GM19240 (cell line): ENCODE data around the gene DYRK3.

Source experiments
- DNase-seq: peaks from one replicate; pipeline ENCODE4 v3.0.0; 2011; ENCODE audit warnings: low spot score; ENCODE audit not compliant: insufficient read length

DYRK3 gene

DNA sequence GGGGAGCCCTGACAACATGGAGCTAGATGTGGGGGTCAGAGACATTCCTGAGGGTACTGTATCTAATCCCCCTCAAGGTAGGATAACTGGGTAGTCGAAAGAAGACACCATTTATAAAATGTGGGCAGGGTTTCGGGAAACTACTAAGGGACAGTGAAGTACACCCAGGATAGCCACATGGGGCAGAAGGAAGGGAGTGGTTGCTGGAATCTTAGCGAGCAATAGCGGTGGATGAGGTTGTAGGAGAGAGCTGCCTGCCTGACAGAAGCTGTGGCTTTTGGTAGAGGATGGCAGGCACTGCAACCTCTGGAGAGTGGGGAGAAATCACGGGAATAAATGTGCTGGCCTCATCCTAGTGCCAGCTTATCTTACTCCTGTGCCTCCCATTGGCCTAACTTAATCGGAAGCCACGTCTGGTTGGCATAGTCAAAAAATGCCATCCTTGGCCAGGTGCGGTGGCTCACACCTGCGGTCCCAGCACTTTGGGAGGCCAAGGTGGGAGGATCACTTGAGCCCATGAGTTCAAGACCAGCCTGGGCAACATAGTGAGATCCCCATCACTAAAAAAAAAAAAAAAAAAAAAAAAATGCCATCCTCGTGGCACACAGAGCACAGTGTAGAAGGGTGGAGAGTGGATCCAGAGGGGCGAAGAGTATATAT is 26.0 kb downstream of the DYRK3 start:
- no peak for DNase-seq

DNA sequence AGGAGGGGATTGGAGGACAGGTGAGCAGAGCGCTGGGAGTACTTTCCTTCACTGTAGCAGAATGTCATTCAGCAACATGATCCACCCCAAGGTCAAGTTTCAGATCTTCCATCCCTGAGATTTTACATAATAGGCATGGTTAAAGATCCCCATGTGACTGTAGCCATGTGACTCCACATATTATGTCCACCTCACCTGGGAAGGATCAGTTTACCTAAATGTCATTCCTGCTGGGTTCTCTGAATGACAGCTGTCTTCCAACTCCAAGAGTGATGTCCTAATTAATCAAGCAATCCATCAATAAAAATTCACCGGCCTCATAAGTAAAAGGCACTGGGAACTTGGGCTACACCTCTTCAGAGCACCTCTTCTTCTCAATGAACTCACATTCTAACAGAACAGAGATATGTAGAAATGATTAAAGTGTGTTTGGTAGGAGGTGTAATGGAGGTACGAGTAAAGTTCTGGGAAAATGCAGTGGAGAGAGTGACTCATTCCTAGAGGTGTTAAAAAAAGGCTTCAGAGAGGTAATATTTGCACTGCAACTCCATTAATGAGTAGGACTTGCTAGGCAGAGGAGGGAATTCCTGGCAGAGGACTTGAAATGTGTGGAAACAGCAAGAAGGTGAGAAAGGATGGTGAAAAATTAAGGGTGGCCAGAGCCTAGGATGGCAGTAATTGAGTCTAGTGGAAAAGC is 27.2 kb downstream of the DYRK3 start:
- DNase-seq = no peak

DNA sequence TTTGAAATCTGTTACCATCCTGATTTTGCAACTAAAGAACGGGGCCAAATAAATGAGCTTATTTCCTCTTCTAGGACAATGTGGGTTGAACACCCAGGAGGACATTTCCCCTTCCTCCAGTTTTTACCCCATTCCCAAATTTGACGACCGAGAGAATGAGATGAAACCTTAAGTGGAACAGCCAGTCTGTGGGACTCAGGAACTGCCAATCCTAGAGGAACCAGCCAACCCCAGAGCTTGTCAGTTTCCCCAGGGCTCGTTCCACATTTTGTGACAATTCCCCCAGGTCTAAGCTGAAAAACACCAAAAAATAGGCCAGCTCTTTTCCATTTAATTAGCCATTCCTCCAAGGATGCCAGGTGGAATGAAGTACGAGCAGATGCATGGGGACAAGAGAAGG is 28.0 kb downstream of the DYRK3 start:
- no peak for DNase-seq

- DNase-seq = peak; percentile 67
These were observed 28.7 kb downstream of the DYRK3 start for GRCh38 chr1:206663832-206664652.

GRCh38 chr1:206664740-206665139 is 29.4 kb downstream of the DYRK3 start:
- DNase-seq = no peak

GRCh38 chr1:206666031-206666561 is 30.8 kb downstream of the DYRK3 start:
- DNase-seq = no peak

- DNase-seq = no peak
These were observed 31.8 kb downstream of the DYRK3 start for GRCh38 chr1:206666954-206667665.

DNA sequence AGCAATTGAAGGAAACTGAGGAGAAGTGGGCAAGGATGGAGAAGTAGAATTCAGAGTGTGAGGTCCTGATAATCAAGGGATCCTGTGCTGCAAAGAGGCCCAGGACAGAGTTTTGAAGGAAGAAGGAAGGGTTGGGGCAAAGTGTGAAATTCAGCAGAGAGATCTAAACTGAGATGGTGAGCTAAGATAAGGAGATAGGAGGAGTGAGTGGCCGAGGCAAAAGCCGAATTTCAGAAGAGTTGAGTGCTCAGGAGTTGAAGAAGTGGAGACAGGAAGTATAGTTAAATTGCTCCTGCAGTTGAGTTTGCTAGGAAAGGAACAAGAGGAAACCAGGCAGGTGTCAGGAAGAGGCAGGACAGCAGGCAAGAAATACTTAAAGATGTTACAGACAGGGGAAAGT is 33.0 kb downstream of the DYRK3 start:
- DNase-seq = no peak

- no peak for DNase-seq
These were observed 33.6 kb downstream of the DYRK3 start for GRCh38 chr1:206668874-206669410.

DNA sequence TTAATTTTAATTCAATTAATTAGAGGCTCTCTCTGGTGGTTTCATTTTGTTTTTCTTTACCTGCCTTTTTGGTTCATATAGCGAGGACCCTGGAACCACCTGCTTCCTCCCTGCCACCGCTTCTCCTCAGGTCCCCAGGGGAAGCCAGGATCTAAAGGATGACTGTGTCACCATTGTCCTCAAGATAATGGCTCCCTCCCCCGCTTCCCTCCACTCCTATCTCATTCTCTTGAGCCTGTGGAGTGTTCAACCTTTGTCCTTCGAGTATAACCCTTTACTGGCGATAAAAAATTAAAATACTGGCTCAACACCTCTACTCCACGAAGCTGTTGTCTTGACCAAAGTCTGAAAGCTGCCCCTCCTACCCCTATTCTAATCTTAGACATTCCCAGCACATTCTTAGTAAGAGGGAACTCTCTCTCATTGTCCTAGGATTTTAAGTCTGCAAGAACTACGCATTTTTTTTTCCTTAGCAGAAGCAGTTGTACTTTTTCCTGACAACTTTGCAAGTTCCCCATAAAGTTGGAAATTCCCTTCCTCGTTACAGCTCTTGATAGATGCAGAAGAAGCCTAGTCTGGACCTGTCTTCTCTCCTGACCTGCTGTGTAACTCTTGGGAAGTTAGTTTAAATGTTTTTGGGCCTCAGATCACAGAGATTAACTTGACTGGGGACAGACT is 36.8 kb downstream of the DYRK3 start:
- DNase-seq = no peak

GRCh38 chr1:206672844-206673758 is 37.8 kb downstream of the DYRK3 start:
- DNase-seq = no peak

- no peak for DNase-seq
These were observed 38.9 kb downstream of the DYRK3 start for GRCh38 chr1:206674236-206674635.

GRCh38 chr1:206674745-206675175 is 39.4 kb downstream of the DYRK3 start:
- no peak for DNase-seq

GRCh38 chr1:206676499-206676898 is 41.2 kb downstream of the DYRK3 start:
- DNase-seq = no peak

DNA sequence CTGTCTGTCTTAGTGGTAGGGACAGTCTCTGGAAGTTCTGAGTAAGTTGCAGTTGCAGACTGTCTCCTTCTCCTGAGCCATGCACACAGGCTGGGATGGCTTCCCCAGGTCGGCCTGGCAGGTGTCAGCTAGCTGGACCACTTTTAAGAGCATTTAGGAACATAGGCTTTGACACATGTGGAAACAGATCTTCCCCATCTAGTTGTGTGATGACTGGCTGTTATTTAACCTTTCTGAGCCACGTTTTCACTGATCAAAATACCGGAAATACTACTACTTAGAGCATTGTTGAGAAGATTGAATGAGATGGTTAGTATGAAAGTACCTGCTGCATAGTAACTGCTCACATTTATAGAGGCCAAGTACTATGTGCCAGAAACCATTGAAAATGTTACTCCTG is 43.2 kb downstream of the DYRK3 start:
- DNase-seq = no peak

DNA sequence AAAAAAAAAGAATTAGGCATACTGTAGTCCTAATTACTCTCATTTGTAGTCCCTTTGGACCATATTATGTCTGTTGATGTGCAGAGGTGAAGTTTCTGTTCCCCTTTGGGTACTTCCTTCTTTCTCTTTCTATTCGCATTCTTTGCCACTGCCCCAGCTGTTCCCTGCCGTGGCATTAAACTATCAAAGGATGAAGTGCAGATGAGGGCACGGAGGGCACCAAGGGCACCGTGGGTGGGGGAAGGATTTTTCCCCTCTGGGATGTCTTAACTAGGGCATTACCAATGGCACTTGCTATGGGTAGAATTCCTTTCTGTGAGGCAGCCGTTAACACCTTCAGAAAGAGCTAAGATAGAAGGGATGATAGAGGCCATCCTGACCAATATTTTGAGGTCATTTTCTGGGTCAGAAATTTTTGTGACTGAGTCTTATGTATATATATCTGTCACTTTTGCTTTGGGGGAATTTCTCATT is 44.4 kb downstream of the DYRK3 start:
- peak; percentile 48 for DNase-seq

DNA sequence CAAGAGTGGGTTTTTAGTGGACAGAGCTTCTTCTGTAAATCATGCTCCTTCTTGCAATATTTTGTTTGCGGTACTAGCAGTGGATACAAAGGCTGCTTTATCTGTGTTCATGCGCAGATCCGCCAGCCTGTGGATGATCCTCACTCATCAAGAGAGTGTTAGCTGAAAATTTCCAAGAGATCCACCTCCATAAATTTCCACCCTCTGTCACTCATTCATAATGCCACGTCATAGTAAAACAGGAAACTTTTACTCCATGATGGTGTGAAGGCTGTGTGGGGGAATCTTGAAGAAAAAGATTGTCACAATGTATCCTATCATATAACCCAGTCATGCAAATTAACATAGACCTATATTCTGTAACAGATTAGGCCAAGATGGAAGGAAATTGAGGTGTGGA is 44.9 kb downstream of the DYRK3 start:
- DNase-seq = no peak

GRCh38 chr1:206681359-206681758 is 46.0 kb downstream of the DYRK3 start:
- DNase-seq = no peak

DNA sequence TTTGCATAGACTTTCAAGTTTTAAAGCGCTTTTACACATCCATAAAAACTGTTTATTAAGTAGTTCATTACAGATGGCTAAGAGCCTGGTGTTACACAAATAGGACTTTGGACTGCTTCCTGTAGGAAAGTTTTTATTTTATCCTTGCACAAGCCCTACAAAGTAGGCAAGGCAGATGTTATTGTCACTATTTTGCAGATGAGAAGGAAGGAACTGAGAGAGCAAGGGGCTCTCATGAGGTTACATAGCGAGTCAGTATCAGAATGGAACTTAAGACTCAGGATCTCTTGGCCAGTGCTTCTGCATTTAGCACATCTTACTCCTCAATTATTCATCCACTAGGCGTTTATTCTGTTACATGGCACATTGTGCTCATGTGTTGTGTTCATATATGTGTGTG is 46.8 kb downstream of the DYRK3 start:
- DNase-seq = no peak
